Breast epithelium (tissue), 3 donors: ENCODE measurements around the gene PPP1R2.

ENCODE experiments used
- POLR2A ChIP-seq: fragments of 450-650 bp; IDR thresholded peaks from one replicate; pipeline ENCODE4 v1.6.1; 2016; ENCODE audit warnings: antibody characterized with exemption, mild to moderate bottlenecking, moderate library complexity
- POLR2AphosphoS5 ChIP-seq, 3 donors: sonication (generic); formaldehyde crosslinking; IDR thresholded peaks; one replicate each; pipeline ENCODE4 v1.6.1; 2017; ENCODE audit warnings: antibody characterized with exemption in 3 of 3
- TF ChIP-seq, protein P1 (sequence below), 3 donors: fragments of 450-650 bp; IDR thresholded peaks; one replicate each; pipeline ENCODE4 v1.5.1; 2016 to 2017; ENCODE audit warnings: antibody characterized with exemption in 3 of 3, mild to moderate bottlenecking in 3 of 3, moderate library complexity in 3 of 3

DNA sequence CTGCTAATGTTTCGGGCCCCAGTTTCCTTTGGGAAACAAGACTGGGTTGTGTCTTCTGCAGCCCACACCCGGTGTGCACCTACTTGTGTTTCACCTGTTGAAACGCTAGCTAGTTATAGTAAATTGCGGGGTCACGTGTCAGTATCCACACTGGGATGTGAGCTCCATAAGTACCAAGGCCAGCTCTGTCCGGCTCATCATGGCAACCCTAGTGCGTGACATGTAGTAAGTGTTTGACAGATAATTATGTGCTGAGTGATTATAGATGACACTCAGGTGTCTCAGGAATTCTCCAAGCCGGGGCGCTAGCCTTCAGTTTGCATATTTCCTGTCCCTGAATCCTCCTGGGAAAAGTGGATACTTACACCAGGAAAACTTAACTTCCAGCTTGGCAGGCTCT is 27.8 kb upstream of the PPP1R2 start:
- TF ChIP-seq, protein P1, sequence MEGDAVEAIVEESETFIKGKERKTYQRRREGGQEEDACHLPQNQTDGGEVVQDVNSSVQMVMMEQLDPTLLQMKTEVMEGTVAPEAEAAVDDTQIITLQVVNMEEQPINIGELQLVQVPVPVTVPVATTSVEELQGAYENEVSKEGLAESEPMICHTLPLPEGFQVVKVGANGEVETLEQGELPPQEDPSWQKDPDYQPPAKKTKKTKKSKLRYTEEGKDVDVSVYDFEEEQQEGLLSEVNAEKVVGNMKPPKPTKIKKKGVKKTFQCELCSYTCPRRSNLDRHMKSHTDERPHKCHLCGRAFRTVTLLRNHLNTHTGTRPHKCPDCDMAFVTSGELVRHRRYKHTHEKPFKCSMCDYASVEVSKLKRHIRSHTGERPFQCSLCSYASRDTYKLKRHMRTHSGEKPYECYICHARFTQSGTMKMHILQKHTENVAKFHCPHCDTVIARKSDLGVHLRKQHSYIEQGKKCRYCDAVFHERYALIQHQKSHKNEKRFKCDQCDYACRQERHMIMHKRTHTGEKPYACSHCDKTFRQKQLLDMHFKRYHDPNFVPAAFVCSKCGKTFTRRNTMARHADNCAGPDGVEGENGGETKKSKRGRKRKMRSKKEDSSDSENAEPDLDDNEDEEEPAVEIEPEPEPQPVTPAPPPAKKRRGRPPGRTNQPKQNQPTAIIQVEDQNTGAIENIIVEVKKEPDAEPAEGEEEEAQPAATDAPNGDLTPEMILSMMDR (IDR thresholded peaks at IDR 0.05): no peak
- TF ChIP-seq POLR2A: no peak
- no peak for TF ChIP-seq POLR2AphosphoS5 (IDR thresholded peaks at IDR 0.05)
